ENCODE results near the gene IMP3.
"Not testable (repeated sequence)": the region's sequence is repeated elsewhere in the genome, so short reads cannot be mapped to it uniquely, and the experiment has no call there.

GRCh38 chr15:75689429-75689828 is 49.4 kb upstream of the IMP3 start:
- TF ChIP-seq, protein P1, sequence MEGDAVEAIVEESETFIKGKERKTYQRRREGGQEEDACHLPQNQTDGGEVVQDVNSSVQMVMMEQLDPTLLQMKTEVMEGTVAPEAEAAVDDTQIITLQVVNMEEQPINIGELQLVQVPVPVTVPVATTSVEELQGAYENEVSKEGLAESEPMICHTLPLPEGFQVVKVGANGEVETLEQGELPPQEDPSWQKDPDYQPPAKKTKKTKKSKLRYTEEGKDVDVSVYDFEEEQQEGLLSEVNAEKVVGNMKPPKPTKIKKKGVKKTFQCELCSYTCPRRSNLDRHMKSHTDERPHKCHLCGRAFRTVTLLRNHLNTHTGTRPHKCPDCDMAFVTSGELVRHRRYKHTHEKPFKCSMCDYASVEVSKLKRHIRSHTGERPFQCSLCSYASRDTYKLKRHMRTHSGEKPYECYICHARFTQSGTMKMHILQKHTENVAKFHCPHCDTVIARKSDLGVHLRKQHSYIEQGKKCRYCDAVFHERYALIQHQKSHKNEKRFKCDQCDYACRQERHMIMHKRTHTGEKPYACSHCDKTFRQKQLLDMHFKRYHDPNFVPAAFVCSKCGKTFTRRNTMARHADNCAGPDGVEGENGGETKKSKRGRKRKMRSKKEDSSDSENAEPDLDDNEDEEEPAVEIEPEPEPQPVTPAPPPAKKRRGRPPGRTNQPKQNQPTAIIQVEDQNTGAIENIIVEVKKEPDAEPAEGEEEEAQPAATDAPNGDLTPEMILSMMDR (IDR thresholded peaks at IDR 0.05), result not testable (repeated sequence)
- not testable (repeated sequence) for TF ChIP-seq POLR2A (IDR thresholded peaks at IDR 0.05)
